OCI-LY3 (cell line): ENCODE results near the gene NBEA.

ENCODE experiments used
- H2AFZ ChIP-seq: fragments of 200-600, 300-600 bp; shearing (Covaris generic); 2 replicates; pipeline ENCODE4 v1.6.0; 2014; ENCODE audit warnings: antibody characterized with exemption, low read depth, low read length
- H3K27ac ChIP-seq: fragments of 200-600, 300-600 bp; sonication (generic); 2 replicates; pipeline ENCODE4 v1.5.1; 2014; ENCODE audit warnings: mild to moderate bottlenecking, low read length, moderate library complexity, mixed read lengths
- H3K27me3 ChIP-seq: fragments of 200-600, 300-600 bp; sonication (generic); 2 replicates; pipeline ENCODE4 v1.6.1; 2014; ENCODE audit warnings: low read depth, low read length, mixed read lengths
- H3K36me3 ChIP-seq: fragments of 200-600, 300-600 bp; sonication (generic); replicated peaks from 2 replicates; pipeline ENCODE3; 2014; ENCODE audit warnings: low read depth, low read length, mixed read lengths
- H3K4me1 ChIP-seq: fragments of 300-600, 200-600 bp; sonication (generic); 2 replicates; pipeline ENCODE4 v1.6.1; 2014; ENCODE audit warnings: low read length, mixed read lengths
- H3K4me2 ChIP-seq: fragments of 200-600, 300-600 bp; sonication (generic); 2 replicates; pipeline ENCODE4 v1.6.1; 2014; ENCODE audit warnings: low read length, mixed read lengths
- H3K4me3 ChIP-seq: fragments of 300-600, 200-600 bp; sonication (generic); 2 replicates; pipeline ENCODE4 v1.5.1; 2014; ENCODE audit warnings: antibody characterized with exemption, mild to moderate bottlenecking, low read length, moderate library complexity
- H3K79me2 ChIP-seq: fragments of 300-600, 200-600 bp; shearing (Covaris generic); 2 replicates; pipeline ENCODE4 v1.6.1; 2014; ENCODE audit warnings: mild to moderate bottlenecking, low read length, mixed read lengths
- H3K9ac ChIP-seq: fragments of 300-600, 200-600 bp; shearing (Covaris generic); 2 replicates; pipeline ENCODE4 v1.6.0; 2014; ENCODE audit warnings: mild to moderate bottlenecking, low read length, moderate library complexity
- H3K9me3 ChIP-seq: fragments of 200-600, 300-600 bp; shearing (Covaris generic); 2 replicates; pipeline ENCODE4 v1.6.1; 2014; ENCODE audit warnings: low read length, mixed read lengths; ENCODE audit not compliant: insufficient read depth
- H4K20me1 ChIP-seq: fragments of 200-600, 300-600 bp; sonication (generic); 2 replicates; pipeline ENCODE4 v1.6.1; 2016; ENCODE audit warnings: low read length, mixed read lengths; ENCODE audit not compliant: insufficient read depth
- CTCF ChIP-seq: fragments of 200-600, 300-600 bp; sonication (generic); IDR thresholded peaks from 2 replicates; pipeline ENCODE4 v1.5.1; 2014; ENCODE audit warnings: antibody characterized with exemption, low read length, low read depth
- EZH2phosphoT487 ChIP-seq: fragments of 200-600 bp; shearing (Covaris generic); IDR thresholded peaks from 2 replicates; pipeline ENCODE4 v1.6.1; 2018; ENCODE audit warnings: antibody characterized with exemption, mixed run types, low read depth

Gene NBEA

DNA sequence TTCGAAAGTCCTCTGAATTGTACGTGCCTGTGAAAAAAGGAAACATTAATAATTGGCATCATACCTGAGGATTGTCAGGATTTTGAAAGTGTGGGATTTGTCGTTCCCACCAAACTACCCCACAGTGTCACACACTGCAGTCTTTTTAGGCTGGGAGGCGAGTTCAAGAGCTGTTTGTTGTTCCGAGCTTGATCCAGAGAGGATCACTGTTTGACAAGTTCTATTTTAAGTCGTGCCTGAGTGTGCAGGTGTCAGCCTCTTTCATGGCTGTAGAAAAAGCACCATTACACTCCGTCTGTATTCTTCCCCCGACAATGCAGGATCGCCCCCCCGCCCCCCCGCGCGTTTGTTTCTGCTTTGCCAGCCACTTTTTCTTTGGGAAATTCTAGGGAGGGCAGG, 635 bp upstream of the NBEA start:
- Histone ChIP-seq H2AFZ (peak overlapping the region; percentile 36; the same call in 1 of the 2 replicates), H3K27ac (no peak overlapping the region), H3K9me3 (no peaks in the 10 kb centered on the region), H3K9ac (no peak overlapping the region), H3K4me3 (peak overlapping the region; percentile 88), H3K36me3 (no peaks in the 10 kb centered on the region), H4K20me1 (peaks cover 8% of the 10 kb centered on the region), H3K4me1 (peaks cover 31% of the 10 kb centered on the region), H3K79me2 (peaks cover 5% of the 10 kb centered on the region; the same call in 1 of the 2 replicates), H3K4me2 (peak overlapping the region; percentile 79), H3K27me3 (peaks cover 26% of the 10 kb centered on the region)
- TF ChIP-seq CTCF (no peak), EZH2phosphoT487 (no peak)

- H3K9ac ChIP-seq = peak overlapping the region; percentile 64
- H4K20me1 ChIP-seq = peaks cover 8% of the 10 kb centered on the region
- H3K4me3 ChIP-seq = peak overlapping the region; percentile 88
- H3K4me1 ChIP-seq = peaks cover 32% of the 10 kb centered on the region
- H3K27me3 ChIP-seq = peaks cover 15% of the 10 kb centered on the region
- H2AFZ ChIP-seq = peak overlapping the region; percentile 63
- peak overlapping the region; percentile 86 for H3K4me2 ChIP-seq
- H3K36me3 ChIP-seq = no peaks in the 10 kb centered on the region
- peak overlapping the region; percentile 27 for H3K27ac ChIP-seq
- TF ChIP-seq CTCF = no peak
- TF ChIP-seq EZH2phosphoT487 = no peak
- H3K79me2 ChIP-seq = peaks cover 13% of the 10 kb centered on the region; the same call in 1 of the 2 replicates
- H3K9me3 ChIP-seq = no peaks in the 10 kb centered on the region
Measured at GRCh38 chr13:34942732-34943435, 814 bp downstream of the NBEA start.

GRCh38 chr13:34943436-34944273, 1.6 kb downstream of the NBEA start:
- H2AFZ ChIP-seq = 0 out of 2 replicates have a peak overlapping the region, but pooled peaks have one; percentile 63
- peak overlapping the region; percentile 27 for H3K27ac ChIP-seq
- TF ChIP-seq EZH2phosphoT487 (no peak), CTCF (no peak; the same call in 1 of the 2 replicates)
- H3K36me3 ChIP-seq = no peaks in the 10 kb centered on the region
- H3K27me3 ChIP-seq = peaks cover 15% of the 10 kb centered on the region
- H3K9ac ChIP-seq = peak overlapping the region; percentile 64
- no peaks in the 10 kb centered on the region for H3K9me3 ChIP-seq
- H3K4me1 ChIP-seq = peaks cover 40% of the 10 kb centered on the region
- peak overlapping the region; percentile 88 for H3K4me3 ChIP-seq
- H4K20me1 ChIP-seq = peaks cover 14% of the 10 kb centered on the region
- H3K79me2 ChIP-seq = peaks cover 18% of the 10 kb centered on the region
- peak overlapping the region; percentile 86 for H3K4me2 ChIP-seq

DNA sequence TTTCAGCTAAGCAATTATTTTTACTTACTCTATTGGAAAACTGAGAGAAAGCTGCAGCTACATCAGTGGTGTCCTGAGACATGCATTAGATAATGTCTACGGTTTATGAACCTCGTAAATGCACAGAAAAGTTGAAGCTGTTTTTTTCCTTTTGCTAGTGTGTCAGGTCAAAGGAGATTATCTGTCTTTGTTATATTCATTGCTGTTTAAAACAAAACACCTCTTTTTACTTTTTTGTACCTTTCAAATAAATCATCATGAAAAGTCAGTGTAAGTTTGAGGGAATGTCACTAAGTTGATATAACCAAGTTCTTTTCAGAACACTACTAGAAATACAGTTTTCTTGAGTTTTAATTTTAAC, 2.2 kb downstream of the NBEA start:
- no peak for TF ChIP-seq EZH2phosphoT487
- TF ChIP-seq CTCF = no peak
- Histone ChIP-seq H3K36me3 (no peaks in the 10 kb centered on the region), H3K27ac (peak overlapping the region; percentile 27; the same call in 1 of the 2 replicates), H3K4me1 (peaks cover 46% of the 10 kb centered on the region), H3K79me2 (peaks cover 24% of the 10 kb centered on the region), H3K9me3 (no peaks in the 10 kb centered on the region), H3K9ac (peak overlapping the region; percentile 28), H4K20me1 (peaks cover 20% of the 10 kb centered on the region), H3K4me2 (peak overlapping the region; percentile 86), H3K27me3 (peaks cover 15% of the 10 kb centered on the region), H3K4me3 (peak overlapping the region; percentile 88), H2AFZ (no peak overlapping the region)
